Renal cortical epithelial cell (primary cell): Measurements from ENCODE around the gene ABCB4. TPM values are rescaled to one million over a fixed set of nuclear protein-coding genes. Genes with fewer than 3 reads are reported as not detected.

Experiments used
- DNase-seq: peaks from one replicate; pipeline ENCODE4 v3.0.0-alpha.2; 2011; ENCODE audit warnings: low read depth
- total RNA-seq: library from RNA; depleted of rRNA; stranded (reverse); fragments of >200 nt; gene quantifications from 2 replicates; pipeline ENCODE4 v1.2.3, GENCODE V29; 2014

ABCB4 gene
- total RNA-seq, 1 donor from 2014 or later, result 2.9 TPM

GRCh38 chr7:87424075-87424474, 51.4 kb downstream of the ABCB4 start:
- DNase-seq, result no peak

GRCh38 chr7:87420173-87420572, 55.3 kb downstream of the ABCB4 start:
- DNase-seq, result no peak

- peak; percentile 64 for DNase-seq
These were observed 58.5 kb downstream of the ABCB4 start for GRCh38 chr7:87416682-87417587.

GRCh38 chr7:87414794-87415188, 60.7 kb downstream of the ABCB4 start:
- DNase-seq, result peak; percentile 85

GRCh38 chr7:87413951-87414793, 61.3 kb downstream of the ABCB4 start:
- peak; percentile 44 for DNase-seq

GRCh38 chr7:87413029-87413428, 62.5 kb downstream of the ABCB4 start:
- DNase-seq, result peak; percentile 22

- DNase-seq, result no peak
These were observed 64.3 kb downstream of the ABCB4 start for GRCh38 chr7:87411186-87411585.

GRCh38 chr7:87404674-87405073, 70.8 kb downstream of the ABCB4 start:
- no peak for DNase-seq

GRCh38 chr7:87398446-87398845, 77.0 kb downstream of the ABCB4 start:
- peak; percentile 92 for DNase-seq

- DNase-seq, result no peak
These were observed 79.9 kb downstream of the ABCB4 start for GRCh38 chr7:87395442-87396020.

GRCh38 chr7:87391020-87391701, 84.3 kb downstream of the ABCB4 start:
- DNase-seq, result no peak

GRCh38 chr7:87380905-87381304, 94.6 kb downstream of the ABCB4 start:
- DNase-seq, result no peak

- DNase-seq, result no peak
These were observed 99.6 kb downstream of the ABCB4 start for GRCh38 chr7:87375662-87376435.

- DNase-seq, result peak; percentile 48
These were observed 104.8 kb downstream of the ABCB4 start for GRCh38 chr7:87370660-87371180.

- DNase-seq, result no peak
These were observed 106.3 kb downstream of the ABCB4 start for GRCh38 chr7:87369216-87369615.

- no peak for DNase-seq
These were observed 111.2 kb downstream of the ABCB4 start for GRCh38 chr7:87364246-87364645.

- DNase-seq, result no peak
These were observed 112.1 kb downstream of the ABCB4 start for GRCh38 chr7:87363342-87363741.

- no peak for DNase-seq
These were observed 114.2 kb downstream of the ABCB4 start for GRCh38 chr7:87361320-87361719.

- peak; percentile 89 for DNase-seq
These were observed 116.1 kb downstream of the ABCB4 start for GRCh38 chr7:87359366-87359765.

GRCh38 chr7:87356448-87356847, 119.0 kb downstream of the ABCB4 start:
- DNase-seq, result no peak

- no peak for DNase-seq
These were observed 120.7 kb downstream of the ABCB4 start for GRCh38 chr7:87354749-87355148.
